ENCODE measurements around the gene EXOC6B. TPM values are rescaled to one million over a fixed set of nuclear protein-coding genes. Genes with fewer than 3 reads are reported as not detected.

The EXOC6B gene
- total RNA-seq, 2 experiments from 2014 or later: 6.2 to 8.3 TPM

GRCh38 chr2:72755647-72756423 is 70.0 kb downstream of the EXOC6B start:
- Mint-ChIP-seq H3K9me3 (no peaks in the 10 kb centered on the region), H3K4me3 (no peak overlapping the region), H3K36me3 (ENCODE audit: low read depth) (peaks cover 3% of the 10 kb centered on the region), H3K4me1 (ENCODE audit: low read depth) (no peaks in the 10 kb centered on the region), H3K27me3 (no peaks in the 10 kb centered on the region), H3K27ac (no peak overlapping the region)
- POLR2A ChIA-PET: no interaction called here
- ATAC-seq (no peak), DNase-seq (no peak)
- TF ChIP-seq, protein P1, sequence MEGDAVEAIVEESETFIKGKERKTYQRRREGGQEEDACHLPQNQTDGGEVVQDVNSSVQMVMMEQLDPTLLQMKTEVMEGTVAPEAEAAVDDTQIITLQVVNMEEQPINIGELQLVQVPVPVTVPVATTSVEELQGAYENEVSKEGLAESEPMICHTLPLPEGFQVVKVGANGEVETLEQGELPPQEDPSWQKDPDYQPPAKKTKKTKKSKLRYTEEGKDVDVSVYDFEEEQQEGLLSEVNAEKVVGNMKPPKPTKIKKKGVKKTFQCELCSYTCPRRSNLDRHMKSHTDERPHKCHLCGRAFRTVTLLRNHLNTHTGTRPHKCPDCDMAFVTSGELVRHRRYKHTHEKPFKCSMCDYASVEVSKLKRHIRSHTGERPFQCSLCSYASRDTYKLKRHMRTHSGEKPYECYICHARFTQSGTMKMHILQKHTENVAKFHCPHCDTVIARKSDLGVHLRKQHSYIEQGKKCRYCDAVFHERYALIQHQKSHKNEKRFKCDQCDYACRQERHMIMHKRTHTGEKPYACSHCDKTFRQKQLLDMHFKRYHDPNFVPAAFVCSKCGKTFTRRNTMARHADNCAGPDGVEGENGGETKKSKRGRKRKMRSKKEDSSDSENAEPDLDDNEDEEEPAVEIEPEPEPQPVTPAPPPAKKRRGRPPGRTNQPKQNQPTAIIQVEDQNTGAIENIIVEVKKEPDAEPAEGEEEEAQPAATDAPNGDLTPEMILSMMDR (IDR thresholded peaks at IDR 0.05): no peak
- CTCF ChIA-PET: no interaction called here
- intact Hi-C loops (cut with micrococcal nuclease): no loop called here

GRCh38 chr2:72754628-72755320 is 71.1 kb downstream of the EXOC6B start:
- Mint-ChIP-seq H3K9me3 (no peaks in the 10 kb centered on the region), H3K4me1 (ENCODE audit: low read depth) (no peaks in the 10 kb centered on the region), H3K27ac (no peak overlapping the region), H3K36me3 (ENCODE audit: low read depth) (no peaks in the 10 kb centered on the region), H3K4me3 (no peak overlapping the region), H3K27me3 (no peaks in the 10 kb centered on the region)
- ChIA-PET POLR2A (no interaction called here), CTCF (interaction anchor here (0.9 kb wide), 1 partner anchor 107 kb away, joined by 3 read pairs; no protein-coding TSS in a partner anchor)
- ATAC-seq (no peak), DNase-seq (no peak)
- TF ChIP-seq, protein P1 (IDR thresholded peaks at IDR 0.05): no peak
- intact Hi-C loops (cut with micrococcal nuclease): no loop called here

GRCh38 chr2:72750977-72751639 is 74.7 kb downstream of the EXOC6B start:
- Mint-ChIP-seq H3K4me3 (no peak overlapping the region), H3K36me3 (ENCODE audit: low read depth) (no peaks in the 10 kb centered on the region), H3K27ac (no peak overlapping the region), H3K27me3 (no peaks in the 10 kb centered on the region), H3K9me3 (no peaks in the 10 kb centered on the region), H3K4me1 (ENCODE audit: low read depth) (no peaks in the 10 kb centered on the region)
- ChIA-PET POLR2A (no interaction called here), CTCF (interaction anchor here (1.1 kb wide), 1 partner anchor 137 kb away, joined by 3 read pairs; no protein-coding TSS in a partner anchor)
- TF ChIP-seq, protein P1 (IDR thresholded peaks at IDR 0.05): no peak
- intact Hi-C loops (cut with micrococcal nuclease): no loop called here
- no peak for ATAC-seq
- no peak for DNase-seq

DNA sequence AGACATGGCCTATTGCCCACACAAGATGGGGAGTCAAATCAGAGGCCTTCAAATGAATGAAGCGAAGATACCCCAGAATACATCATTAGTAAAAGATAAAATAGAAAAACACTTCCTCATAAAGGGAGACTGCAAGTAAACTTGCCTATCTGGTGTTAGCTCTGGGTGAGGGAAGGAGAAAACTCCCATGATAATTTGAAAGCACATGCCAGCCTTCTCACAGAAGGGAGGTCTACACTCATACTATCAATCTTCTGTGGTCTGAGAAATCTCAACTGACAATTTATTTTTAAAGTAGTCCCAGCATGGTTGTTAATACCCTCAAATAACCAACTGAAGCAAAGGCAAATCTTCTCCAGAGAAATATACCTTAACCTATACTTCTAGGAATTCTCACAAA is 75.4 kb downstream of the EXOC6B start:
- TF ChIP-seq, protein P1 (IDR thresholded peaks at IDR 0.05): no peak
- H3K36me3 Mint-ChIP-seq (ENCODE audit: low read depth): no peaks in the 10 kb centered on the region
- no peak overlapping the region for H3K27ac Mint-ChIP-seq
- H3K4me1 Mint-ChIP-seq (ENCODE audit: low read depth): no peaks in the 10 kb centered on the region
- DNase-seq (no peak), ATAC-seq (no peak)
- H3K9me3 Mint-ChIP-seq: no peaks in the 10 kb centered on the region
- intact Hi-C loops (cut with micrococcal nuclease): no loop called here
- no peaks in the 10 kb centered on the region for H3K27me3 Mint-ChIP-seq
- H3K4me3 Mint-ChIP-seq: no peak overlapping the region
- CTCF ChIA-PET: no interaction called here
- POLR2A ChIA-PET: no interaction called here

Data from activated CD8-positive, alpha-beta T cell treated with anti-CD3 and anti-CD28 coated beads for 36 hours (primary cell).